ENCODE results near the gene OSM. TPM values are rescaled to one million over a fixed set of nuclear protein-coding genes. Genes with fewer than 3 reads are reported as not detected.

OSM gene
- polyA plus RNA-seq, 1 of the 3 experiments (the other 2 are of a cell fraction): not detected

DNA sequence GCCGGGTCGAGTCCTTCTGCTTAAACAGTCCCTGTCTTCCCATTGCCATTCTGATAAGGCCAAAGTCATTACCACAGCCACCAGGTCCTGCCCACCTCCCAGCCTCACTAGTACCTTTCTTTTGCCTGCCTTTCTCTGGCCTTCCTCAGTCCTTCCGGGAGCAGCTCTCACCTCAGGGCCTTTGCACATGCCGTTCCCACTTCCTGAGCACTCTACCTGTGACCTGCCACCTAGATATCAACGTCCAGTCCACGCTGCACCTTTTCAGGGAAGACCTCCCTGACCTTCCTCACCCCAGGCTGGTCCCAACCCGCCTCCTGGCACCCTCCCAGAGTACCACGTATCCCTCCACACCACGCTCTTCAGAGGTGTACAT, 7.8 kb upstream of the OSM start:
- Histone ChIP-seq H3K36me3 (replicated peaks in 1 of 2; ENCODE audit: control insufficient read depth in 1 of 2, insufficient read depth in 2 of 2, low read length in 1 of 2) (no peaks in the 10 kb centered on the region), H3K9me3 (no peaks in the 10 kb centered on the region), H3K27ac (ENCODE audit: low read depth in 2 of 2, low read length in 1 of 2) (no peak overlapping the region), H3K4me1 (ENCODE audit: control insufficient read depth in 1 of 2, insufficient read depth in 2 of 2, low read depth in 1 of 2, low read length in 1 of 2) (peaks cover 0 to 14% of the 10 kb centered on the region in 2 experiments; a peak in 2 of 4 replicates), H3K9ac (no peak overlapping the region), H3K79me2 (ENCODE audit: insufficient read depth) (no peaks in the 10 kb centered on the region), H2AFZ (ENCODE audit: low read depth) (no peak overlapping the region), H3K9me2 (no peaks in the 10 kb centered on the region), H3K4me3 (ENCODE audit: low read depth in 2 of 2, low read length in 1 of 2) (no peak overlapping the region), H4K20me1 (ENCODE audit: insufficient read depth) (no peaks in the 10 kb centered on the region), H3K27me3 (ENCODE audit: insufficient read depth) (no peaks in the 10 kb centered on the region), H3K4me2 (no peak overlapping the region), H3F3A (replicated peaks; ENCODE audit: insufficient read depth) (peaks cover 18% of the 10 kb centered on the region)
- no peak for DNase-seq
- ChIA-PET CTCF (interaction anchor here (1.1 to 2.0 kb wide), 5 partner anchors 11 to 166 kb away, joined by 3 to 8 read pairs (median 5); partner anchors contain the start of gene RNF215), POLR2A (no interaction called here)
- TF ChIP-seq RXRA (IDR thresholded peaks at IDR 0.05; ENCODE audit: borderline replicate concordance, low read depth) (no peak), SMC3 (IDR thresholded peaks at IDR 0.05; ENCODE audit: low read depth, low read length) (no peak), EP300 (IDR thresholded peaks at IDR 0.05; ENCODE audit: borderline replicate concordance in 1 of 2, low read depth in 1 of 2, low read length in 1 of 2) (no peak), FOXM1 (IDR thresholded peaks at IDR 0.05; ENCODE audit: low read depth) (no peak), TEAD4 (IDR thresholded peaks at IDR 0.05; ENCODE audit: borderline replicate concordance, insufficient read depth) (no peak), TCF12 (IDR thresholded peaks at IDR 0.05) (no peak), MXI1 (IDR thresholded peaks at IDR 0.05; ENCODE audit: low read depth, low read length) (no peak), FOSL2 (IDR thresholded peaks at IDR 0.05; ENCODE audit: borderline replicate concordance, low read depth) (no peak), RAD21 (IDR thresholded peaks at IDR 0.05; ENCODE audit: low read length) (no peak), FOXJ3 (CRISPR knock-in tag; IDR thresholded peaks at IDR 0.05) (no peak), SIN3A (IDR thresholded peaks at IDR 0.05; ENCODE audit: borderline replicate concordance, low read depth, low read length) (no peak)
- TF ChIP-seq, protein P1, sequence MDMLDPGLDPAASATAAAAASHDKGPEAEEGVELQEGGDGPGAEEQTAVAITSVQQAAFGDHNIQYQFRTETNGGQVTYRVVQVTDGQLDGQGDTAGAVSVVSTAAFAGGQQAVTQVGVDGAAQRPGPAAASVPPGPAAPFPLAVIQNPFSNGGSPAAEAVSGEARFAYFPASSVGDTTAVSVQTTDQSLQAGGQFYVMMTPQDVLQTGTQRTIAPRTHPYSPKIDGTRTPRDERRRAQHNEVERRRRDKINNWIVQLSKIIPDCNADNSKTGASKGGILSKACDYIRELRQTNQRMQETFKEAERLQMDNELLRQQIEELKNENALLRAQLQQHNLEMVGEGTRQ (IDR thresholded peaks at IDR 0.05; ENCODE audit: borderline replicate concordance, low read depth, low read length): no peak
- 86% methylated on average over 9 of the region's 9 CpGs for whole genome bisulfite sequencing (ENCODE audit: low lambda C conversion rate)

DNA sequence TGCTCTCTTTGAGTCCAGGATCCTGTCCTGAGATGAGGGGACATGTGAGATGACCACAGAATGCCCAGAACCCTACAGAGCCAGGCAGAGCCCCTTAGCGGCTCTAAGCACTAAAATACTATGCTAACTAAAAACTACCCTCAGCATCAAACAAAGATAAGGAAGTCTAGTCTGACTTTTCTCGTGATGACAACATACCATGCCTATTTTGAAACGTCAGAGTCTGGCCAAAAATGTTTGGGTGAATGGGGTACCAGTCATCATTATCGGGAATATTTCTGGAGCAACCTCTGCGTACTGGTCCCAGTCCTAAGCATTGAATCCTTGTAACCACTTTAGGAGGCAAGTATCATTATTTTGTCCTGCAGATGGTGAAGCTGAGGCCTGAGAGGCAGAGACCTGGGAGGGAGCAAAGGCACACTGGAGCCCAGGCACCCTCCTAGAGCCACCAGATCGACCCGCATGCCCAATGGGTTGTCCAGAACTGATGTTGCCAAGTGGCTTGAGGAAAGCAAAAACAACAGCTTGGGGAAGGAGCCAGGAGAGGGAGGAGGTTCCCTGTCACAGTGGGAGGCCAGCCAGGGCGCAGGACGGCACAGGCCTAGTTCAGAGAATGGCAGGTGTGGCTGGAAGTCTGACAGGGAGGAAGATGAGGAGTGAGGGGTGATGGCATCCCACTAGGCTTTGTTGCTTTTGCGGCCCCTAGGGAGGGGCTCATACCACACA, 7.2 kb upstream of the OSM start:
- no peaks in the 10 kb centered on the region for H3K79me2 ChIP-seq (ENCODE audit: insufficient read depth)
- no peak overlapping the region for H3K4me3 ChIP-seq (ENCODE audit: low read depth in 2 of 2, low read length in 1 of 2)
- H3K4me1 ChIP-seq (ENCODE audit: control insufficient read depth in 1 of 2, insufficient read depth in 2 of 2, low read depth in 1 of 2, low read length in 1 of 2): peaks cover 0 to 14% of the 10 kb centered on the region in 2 experiments; a peak in 2 of 4 replicates
- no peak overlapping the region for H3K9ac ChIP-seq
- POLR2A ChIA-PET: no interaction called here
- WGBS (ENCODE audit: low lambda C conversion rate): 76% methylated on average over 10 of the region's 10 CpGs
- CTCF ChIA-PET: interaction anchor here (0.7 to 2.0 kb wide), 4 partner anchors 12 to 166 kb away, joined by 3 to 8 read pairs (median 4); partner anchors contain the start of gene RNF215
- no peaks in the 10 kb centered on the region for H3K27me3 ChIP-seq (ENCODE audit: insufficient read depth)
- no peak overlapping the region for H2AFZ ChIP-seq (ENCODE audit: low read depth)
- no peaks in the 10 kb centered on the region for H3K36me3 ChIP-seq (replicated peaks in 1 of 2; ENCODE audit: control insufficient read depth in 1 of 2, insufficient read depth in 2 of 2, low read length in 1 of 2)
- no peak overlapping the region for H3K4me2 ChIP-seq
- no peak overlapping the region for H3K27ac ChIP-seq (ENCODE audit: low read depth in 2 of 2, low read length in 1 of 2)
- TF ChIP-seq FOSL2 (IDR thresholded peaks at IDR 0.05; ENCODE audit: borderline replicate concordance, low read depth): no peak
- TF ChIP-seq NRF1 (IDR thresholded peaks at IDR 0.05; ENCODE audit: low read depth, low read length): no peak
- no peak for TF ChIP-seq EZH2phosphoT487 (IDR thresholded peaks at IDR 0.05; ENCODE audit: borderline replicate concordance, low read depth)
- TF ChIP-seq CHD2 (IDR thresholded peaks at IDR 0.05; ENCODE audit: low read length, partially characterized antibody): no peak
- no peak for TF ChIP-seq NFIC (IDR thresholded peaks at IDR 0.05; ENCODE audit: borderline replicate concordance)
- TF ChIP-seq MXI1 (IDR thresholded peaks at IDR 0.05; ENCODE audit: low read depth, low read length): no peak
- TF ChIP-seq POLR2AphosphoS5 (IDR thresholded peaks at IDR 0.05; ENCODE audit: low read depth, low read length): no peak
- TF ChIP-seq FOXJ3 (CRISPR knock-in tag; IDR thresholded peaks at IDR 0.05): no peak
- no peaks in the 10 kb centered on the region for H3K9me2 ChIP-seq
- peaks cover 18% of the 10 kb centered on the region for H3F3A ChIP-seq (replicated peaks; ENCODE audit: insufficient read depth)
- H4K20me1 ChIP-seq (ENCODE audit: insufficient read depth): no peaks in the 10 kb centered on the region
- no peak for DNase-seq
- H3K9me3 ChIP-seq: no peaks in the 10 kb centered on the region

Measured in SK-N-SH (cell line).